K562 (cell line): Measurements from ENCODE around the gene DNAH3. TPM values are rescaled to one million over a fixed set of nuclear protein-coding genes. Genes with fewer than 3 reads are reported as not detected.

Source experiments
- ATAC-seq: fragments of 200-7000 bp; cut with Tn5 transposase; 3 replicates; pipeline ENCODE4 v1.9.1; 2020; ENCODE audit warnings: moderate library complexity
- BruUV-seq: library from RNA; stranded (reverse); fragments of 400-500 nt; replicated peaks from 2 replicates; lab custom pipeline; 2021; lab: Mats Ljungman, UMichigan
- CTCF ChIA-PET: fragments of 300-600 bp; formaldehyde crosslinking; extraction: SDS; loops from one replicate; lab custom pipeline; 2021; ENCODE audit warnings: low intra/inter-chr PET ratio; lab: Yijun Ruan, JAX
- POLR2A ChIA-PET: fragments of 300-600, 350-650 bp; sonication (Branson Sonifier 250); formaldehyde crosslinking; extraction: SDS; loops from one replicate; lab custom pipeline; 2021; ENCODE audit warnings: antibody characterized with exemption, inconsistent platforms; lab: Yijun Ruan, JAX
- DNase-seq, 4 experiments: peaks; one replicate each; pipeline versions ENCODE4 v3.0.0 to v3.0.0-alpha.2; 2011 to 2018; ENCODE audit warnings: low spot score in 3 of 4, mixed read lengths in 3 of 4; ENCODE audit errors: extremely low read depth in 1 of 4
- FAIRE-seq: peaks from 2 replicates; lab custom pipeline; 2011; peaks lifted over from hg19 to GRCh38; lab: Jason Lieb, UNC
- H2AFZ ChIP-seq: 2 replicates; pipeline ENCODE4 v1.6.0; 2011; ENCODE audit warnings: low read depth, low read length, control low read depth, inconsistent platforms
- H3K27ac ChIP-seq: fragments of 200-600 bp; 3 replicates; pipeline ENCODE4 v1.8.0; 2011; ENCODE audit warnings: low read depth, mild to moderate bottlenecking, control low read depth, inconsistent platforms, low read length, moderate library complexity, mixed read lengths; ENCODE audit errors: extremely low read depth
- H3K27me3 ChIP-seq, 2 experiments: fragments of 300-600 bp in 1 of 2; 2 replicates in 1 of 2; 3 replicates in 1 of 2; pipeline versions ENCODE4 v1.6.0 to v1.8.0; 2011; ENCODE audit warnings: inconsistent platforms in 2 of 2, low read length in 2 of 2, mild to moderate bottlenecking in 1 of 2, mixed read lengths in 1 of 2, moderate library complexity in 1 of 2; ENCODE audit not compliant: control insufficient read depth in 2 of 2, insufficient read depth in 2 of 2
- H3K36me3 ChIP-seq: fragments of 300-600 bp; 3 replicates; pipeline ENCODE4 v1.8.0; 2011; ENCODE audit warnings: mild to moderate bottlenecking, low read length, inconsistent platforms; ENCODE audit not compliant: control insufficient read depth, insufficient read depth
- H3K4me1 ChIP-seq, 2 experiments: fragments of 200-600 bp in 1 of 2; replicated peaks in 1 of 2; 2 replicates in 1 of 2; 3 replicates in 1 of 2; pipeline versions ENCODE4 v1.5.1 to v1.8.0; 2011; ENCODE audit warnings: inconsistent platforms in 2 of 2, low read length in 2 of 2, mild to moderate bottlenecking in 1 of 2, mixed read lengths in 1 of 2, moderate library complexity in 1 of 2; ENCODE audit not compliant: control insufficient read depth in 2 of 2, insufficient read depth in 2 of 2
- H3K4me2 ChIP-seq: 2 replicates; pipeline ENCODE4 v1.6.1; 2011; ENCODE audit warnings: low read length, control low read depth, inconsistent platforms, mixed read lengths; ENCODE audit not compliant: insufficient read depth
- H3K4me3 ChIP-seq: fragments of 200-600 bp; sonication (generic), shearing (Covaris generic); 2 replicates; pipeline ENCODE4 v1.5.1; 2016; ENCODE audit warnings: control low read depth, inconsistent platforms
- H3K79me2 ChIP-seq: fragments of 200-600 bp; 3 replicates; pipeline ENCODE4 v1.8.0; 2011; ENCODE audit warnings: low read length, inconsistent platforms; ENCODE audit not compliant: control insufficient read depth, insufficient read depth
- H3K9ac ChIP-seq, 2 experiments: 2 replicates each; pipeline versions ENCODE4 v1.6.0 to v1.6.1; 2011; ENCODE audit warnings: low read depth in 2 of 2, low read length in 2 of 2, control low read depth in 1 of 2, inconsistent platforms in 1 of 2, mild to moderate bottlenecking in 1 of 2, mixed read lengths in 1 of 2; ENCODE audit not compliant: insufficient read depth in 1 of 2
- H3K9me1 ChIP-seq: one replicate; pipeline ENCODE4 v1.6.0; 2011; ENCODE audit warnings: inconsistent platforms, mild to moderate bottlenecking, low read length, moderate library complexity; ENCODE audit not compliant: control insufficient read depth, insufficient read depth
- H3K9me3 ChIP-seq: replicated peaks from 2 replicates; pipeline ENCODE4 v1.5.1; 2011; ENCODE audit warnings: low read depth, low read length, inconsistent platforms; ENCODE audit not compliant: control insufficient read depth, insufficient read depth
- H4K20me1 ChIP-seq: replicated peaks from 2 replicates; pipeline ENCODE4 v1.6.1; 2011; ENCODE audit warnings: low read length, inconsistent platforms, mixed read lengths; ENCODE audit not compliant: control insufficient read depth, insufficient read depth
- FOXK1 ChIP-seq: sonication (generic); formaldehyde crosslinking; IDR thresholded peaks from 2 replicates; pipeline ENCODE4 v1.8.0; 2022; ENCODE audit warnings: missing genetic modification reagents, mild to moderate bottlenecking, borderline replicate concordance
- MEF2D ChIP-seq: conservative IDR thresholded peaks from 2 replicates; pipeline ENCODE4 v1.6.1; 2016; ENCODE audit warnings: low read depth, missing genetic modification characterization, missing compliant biosample characterization
- OTX1 ChIP-seq: fragments of 450-650 bp; formaldehyde crosslinking; IDR thresholded peaks from 2 replicates; pipeline ENCODE4 v1.4.0; 2022; ENCODE audit warnings: mild to moderate bottlenecking
- POLR2G ChIP-seq: fragments of 200-400 bp; formaldehyde crosslinking; IDR thresholded peaks from 2 replicates; pipeline ENCODE4 v1.6.1; 2017; ENCODE audit warnings: low read depth, mild to moderate bottlenecking, antibody characterized with exemption, low read length, moderate library complexity
- PTRF ChIP-seq: fragments of 450-650 bp; IDR thresholded peaks from 2 replicates; pipeline ENCODE4 v1.6.1; 2016; ENCODE audit warnings: mild to moderate bottlenecking, missing genetic modification characterization, missing compliant biosample characterization
- SOX6 ChIP-seq: fragments of 450-650 bp; IDR thresholded peaks from 2 replicates; pipeline ENCODE4 v1.6.1; 2014; ENCODE audit warnings: mild to moderate bottlenecking
- TFAM ChIP-seq: fragments of 250-450 bp; sonication (Bioruptor Pico); conservative IDR thresholded peaks from 2 replicates; pipeline ENCODE4 v1.5.0; 2021; ENCODE audit warnings: mild to moderate bottlenecking, moderate library complexity
- ZNF12 ChIP-seq: sonication (generic); formaldehyde crosslinking; IDR thresholded peaks from 2 replicates; pipeline ENCODE4 v1.4.0; 2020; ENCODE audit warnings: mild to moderate bottlenecking, missing genetic modification reagents
- ZNF583 ChIP-seq: fragments of 250-450 bp; sonication (Bioruptor Pico); IDR thresholded peaks from 2 replicates; pipeline ENCODE4 v1.4.0; 2020
- WGBS: fragments of 100-300 bp; shearing (Covaris generic); methylation state at CpG from one replicate; pipeline ENCODE4 v1.1.6; 2016; ENCODE audit warnings: low coverage, mixed read lengths; ENCODE audit not compliant: insufficient coverage; ENCODE audit errors: missing lambda C conversion rate; 5-methylcytosine and 5-hydroxymethylcytosine counted together
- in situ Hi-C: fragments of 300-500 bp; cut with MboI; formaldehyde crosslinking; loops from 4 replicates; pipeline ENCODE4 v1.15.0; 2018; ENCODE audit warnings: inconsistent platforms, mixed read lengths
- intact Hi-C: fragments of 100-400 bp; cut with micrococcal nuclease; formaldehyde crosslinking; loops from 2 replicates; pipeline ENCODE4 v1.14.2; 2022
- polyA plus RNA-seq, 8 experiments: library from polyadenylated mRNA; depleted of rRNA in 4 of 8; stranded (reverse) in 5 of 8; unstranded in 3 of 8; fragments of >200 nt; fragmentation: Nextera tagmentation in 2 of 8; fragmentation: Illumina TruSeq in 1 of 8; extraction: Ambion mirVana in 2 of 8; extraction: Trizol in 1 of 8; gene quantifications; 2 replicates each; pipeline versions ENCODE4 v1.2.1 to v1.2.3, GENCODE V29; 2011 to 2014; ENCODE audit warnings: inconsistent platforms in 1 of 8, missing spikeins in 1 of 8
- total RNA-seq, 7 experiments: library from RNA; depleted of rRNA in 6 of 7; stranded (reverse); fragments of >200 nt in 6 of 7; fragmentation: Illumina TruSeq in 2 of 7; extraction: Trizol in 2 of 7; gene quantifications; 2 replicates each; pipeline versions ENCODE4 v1.2.1 to v1.2.3, GENCODE V29; 2011 to 2021; ENCODE audit warnings: low replicate concordance in 1 of 7
- TF ChIP-seq, protein P1 (sequence below): fragments of 150-350 bp; IDR thresholded peaks from 2 replicates; pipeline ENCODE4 v1.6.1; 2014; ENCODE audit warnings: low read depth, mild to moderate bottlenecking, low read length, borderline replicate concordance
- TF ChIP-seq, protein P2 (sequence below): sonication (generic); formaldehyde crosslinking; IDR thresholded peaks from 2 replicates; pipeline ENCODE4 v1.8.1; 2023; ENCODE audit warnings: mild to moderate bottlenecking, missing genetic modification reagents
- TF ChIP-seq, protein P3 (sequence below): fragments of 450-650 bp; formaldehyde crosslinking; IDR thresholded peaks from 2 replicates; pipeline ENCODE4 v1.4.0; 2022; ENCODE audit warnings: mild to moderate bottlenecking, moderate library complexity
- TF ChIP-seq, protein P4 (sequence below): fragments of 450-650 bp; conservative IDR thresholded peaks from 2 replicates; pipeline ENCODE4 v1.6.1; 2016; ENCODE audit warnings: missing genetic modification characterization, low read depth, mild to moderate bottlenecking, missing compliant biosample characterization, moderate library complexity

The DNAH3 gene
- total and polyA plus RNA-seq, 9 of the 15 experiments (the other 6 are each of a cell fraction or from before 2014, with no cell fraction given): 0.32 to 0.84 (median 0.44) TPM

DNA sequence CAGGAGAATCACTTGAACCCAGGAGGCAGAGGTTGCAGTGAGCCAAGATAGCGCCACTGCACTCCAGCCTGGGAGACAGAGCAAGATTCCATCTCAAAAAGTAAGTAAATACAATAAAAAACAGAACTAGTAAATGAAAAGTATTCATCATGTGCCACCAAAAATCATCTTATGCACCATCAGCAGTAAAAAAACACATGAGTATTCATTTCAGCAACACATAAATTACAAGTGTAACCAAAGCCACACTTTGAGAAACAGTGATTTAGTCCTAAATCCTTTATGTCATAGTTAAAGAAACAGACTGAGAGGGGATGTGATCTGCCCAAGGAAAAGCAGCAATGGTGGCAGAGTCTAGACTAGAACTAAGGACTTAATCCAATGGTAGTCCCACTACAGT, 263.4 kb downstream of the DNAH3 start (continued):
- TF ChIP-seq, protein P1, sequence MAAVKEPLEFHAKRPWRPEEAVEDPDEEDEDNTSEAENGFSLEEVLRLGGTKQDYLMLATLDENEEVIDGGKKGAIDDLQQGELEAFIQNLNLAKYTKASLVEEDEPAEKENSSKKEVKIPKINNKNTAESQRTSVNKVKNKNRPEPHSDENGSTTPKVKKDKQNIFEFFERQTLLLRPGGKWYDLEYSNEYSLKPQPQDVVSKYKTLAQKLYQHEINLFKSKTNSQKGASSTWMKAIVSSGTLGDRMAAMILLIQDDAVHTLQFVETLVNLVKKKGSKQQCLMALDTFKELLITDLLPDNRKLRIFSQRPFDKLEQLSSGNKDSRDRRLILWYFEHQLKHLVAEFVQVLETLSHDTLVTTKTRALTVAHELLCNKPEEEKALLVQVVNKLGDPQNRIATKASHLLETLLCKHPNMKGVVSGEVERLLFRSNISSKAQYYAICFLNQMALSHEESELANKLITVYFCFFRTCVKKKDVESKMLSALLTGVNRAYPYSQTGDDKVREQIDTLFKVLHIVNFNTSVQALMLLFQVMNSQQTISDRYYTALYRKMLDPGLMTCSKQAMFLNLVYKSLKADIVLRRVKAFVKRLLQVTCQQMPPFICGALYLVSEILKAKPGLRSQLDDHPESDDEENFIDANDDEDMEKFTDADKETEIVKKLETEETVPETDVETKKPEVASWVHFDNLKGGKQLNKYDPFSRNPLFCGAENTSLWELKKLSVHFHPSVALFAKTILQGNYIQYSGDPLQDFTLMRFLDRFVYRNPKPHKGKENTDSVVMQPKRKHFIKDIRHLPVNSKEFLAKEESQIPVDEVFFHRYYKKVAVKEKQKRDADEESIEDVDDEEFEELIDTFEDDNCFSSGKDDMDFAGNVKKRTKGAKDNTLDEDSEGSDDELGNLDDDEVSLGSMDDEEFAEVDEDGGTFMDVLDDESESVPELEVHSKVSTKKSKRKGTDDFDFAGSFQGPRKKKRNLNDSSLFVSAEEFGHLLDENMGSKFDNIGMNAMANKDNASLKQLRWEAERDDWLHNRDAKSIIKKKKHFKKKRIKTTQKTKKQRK: no peak
- no peak for TF ChIP-seq ZNF12 (CRISPR knock-in tag)
- TF ChIP-seq, protein P2, sequence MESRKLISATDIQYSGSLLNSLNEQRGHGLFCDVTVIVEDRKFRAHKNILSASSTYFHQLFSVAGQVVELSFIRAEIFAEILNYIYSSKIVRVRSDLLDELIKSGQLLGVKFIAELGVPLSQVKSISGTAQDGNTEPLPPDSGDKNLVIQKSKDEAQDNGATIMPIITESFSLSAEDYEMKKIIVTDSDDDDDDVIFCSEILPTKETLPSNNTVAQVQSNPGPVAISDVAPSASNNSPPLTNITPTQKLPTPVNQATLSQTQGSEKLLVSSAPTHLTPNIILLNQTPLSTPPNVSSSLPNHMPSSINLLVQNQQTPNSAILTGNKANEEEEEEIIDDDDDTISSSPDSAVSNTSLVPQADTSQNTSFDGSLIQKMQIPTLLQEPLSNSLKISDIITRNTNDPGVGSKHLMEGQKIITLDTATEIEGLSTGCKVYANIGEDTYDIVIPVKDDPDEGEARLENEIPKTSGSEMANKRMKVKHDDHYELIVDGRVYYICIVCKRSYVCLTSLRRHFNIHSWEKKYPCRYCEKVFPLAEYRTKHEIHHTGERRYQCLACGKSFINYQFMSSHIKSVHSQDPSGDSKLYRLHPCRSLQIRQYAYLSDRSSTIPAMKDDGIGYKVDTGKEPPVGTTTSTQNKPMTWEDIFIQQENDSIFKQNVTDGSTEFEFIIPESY (CRISPR knock-in tag): no peak

DNA sequence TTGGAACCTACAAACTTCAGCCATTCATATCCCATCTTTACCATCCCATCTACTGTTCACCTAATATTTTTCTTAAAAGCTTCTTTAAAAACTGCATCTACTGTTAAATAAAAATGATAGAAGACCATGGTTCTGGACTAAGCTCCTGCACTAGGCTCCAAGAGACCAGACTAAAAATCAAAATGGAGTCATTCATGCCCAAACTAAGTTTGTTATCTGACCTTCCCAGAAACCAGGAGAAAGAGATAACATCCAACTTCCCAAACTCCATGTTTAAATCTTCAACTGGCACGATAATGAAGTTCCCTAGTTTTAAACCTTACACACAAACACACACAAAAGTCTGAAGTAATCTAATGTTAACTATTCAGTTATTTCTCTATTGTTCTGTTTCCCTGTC, 264.3 kb downstream of the DNAH3 start:
- Histone ChIP-seq H2AFZ (no peak overlapping the region), H3K36me3 (no peaks in the 10 kb centered on the region), H3K4me3 (no peak overlapping the region), H3K9ac (no peak overlapping the region), H3K9me3 (no peaks in the 10 kb centered on the region), H3K27me3 (no peaks in the 10 kb centered on the region), H3K9me1 (no peaks in the 10 kb centered on the region), H3K27ac (no peak overlapping the region), H3K4me1 (peaks cover 0 to 10% of the 10 kb centered on the region in 2 experiments; a peak in 2 of 5 replicates), H4K20me1 (no peaks in the 10 kb centered on the region), H3K4me2 (no peak overlapping the region), H3K79me2 (no peaks in the 10 kb centered on the region)
- 6% methylated on average over 1 of the region's 1 CpG for WGBS
- POLR2A ChIA-PET: interaction anchor here (0.6 kb wide), 1 partner anchor 18 kb away, joined by 5 read pairs; no protein-coding TSS in a partner anchor
- no peak for DNase-seq
- in situ Hi-C loops: no loop called here
- intact Hi-C loops: no loop called here
- CTCF ChIA-PET: no interaction called here
- no peak for ATAC-seq
- FAIRE-seq: no peak
- no TSS peak for BruUV-seq
- TF ChIP-seq, protein P3, sequence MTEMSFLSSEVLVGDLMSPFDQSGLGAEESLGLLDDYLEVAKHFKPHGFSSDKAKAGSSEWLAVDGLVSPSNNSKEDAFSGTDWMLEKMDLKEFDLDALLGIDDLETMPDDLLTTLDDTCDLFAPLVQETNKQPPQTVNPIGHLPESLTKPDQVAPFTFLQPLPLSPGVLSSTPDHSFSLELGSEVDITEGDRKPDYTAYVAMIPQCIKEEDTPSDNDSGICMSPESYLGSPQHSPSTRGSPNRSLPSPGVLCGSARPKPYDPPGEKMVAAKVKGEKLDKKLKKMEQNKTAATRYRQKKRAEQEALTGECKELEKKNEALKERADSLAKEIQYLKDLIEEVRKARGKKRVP (CRISPR knock-in tag): 0 out of 2 replicates have a peak, but pooled peaks have one; percentile 19
- TF ChIP-seq SOX6: no peak
- no peak for TF ChIP-seq TFAM (CRISPR knock-in tag)
- TF ChIP-seq ZNF583 (CRISPR knock-in tag): 0 out of 2 replicates have a peak, but pooled peaks have one; percentile 15
- peak; percentile 62 for TF ChIP-seq MEF2D
- TF ChIP-seq PTRF (tag): peak; percentile 63; the same call in 1 of the 2 replicates
- no peak for TF ChIP-seq POLR2G
- no peak for TF ChIP-seq FOXK1 (CRISPR knock-in tag)
- no peak for TF ChIP-seq OTX1 (CRISPR knock-in tag)
- TF ChIP-seq, protein P4, sequence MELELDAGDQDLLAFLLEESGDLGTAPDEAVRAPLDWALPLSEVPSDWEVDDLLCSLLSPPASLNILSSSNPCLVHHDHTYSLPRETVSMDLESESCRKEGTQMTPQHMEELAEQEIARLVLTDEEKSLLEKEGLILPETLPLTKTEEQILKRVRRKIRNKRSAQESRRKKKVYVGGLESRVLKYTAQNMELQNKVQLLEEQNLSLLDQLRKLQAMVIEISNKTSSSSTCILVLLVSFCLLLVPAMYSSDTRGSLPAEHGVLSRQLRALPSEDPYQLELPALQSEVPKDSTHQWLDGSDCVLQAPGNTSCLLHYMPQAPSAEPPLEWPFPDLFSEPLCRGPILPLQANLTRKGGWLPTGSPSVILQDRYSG: peak; percentile 55; the same call in 1 of the 2 replicates
